Stimulated activated CD4-positive, alpha-beta T cell treated with anti-CD3 and anti-CD28 coated beads, Interleukin-2, amount 100 ng/mL, for 4 hours (primary cell): ENCODE measurements around the gene NBEA.

Experiments used
- DNase-seq: peaks from one replicate; pipeline ENCODE4 v3.0.0-alpha.2; 2020; ENCODE audit warnings: low read depth

The NBEA gene

GRCh38 chr13:35711909-35712308, 769.8 kb downstream of the NBEA start:
- DNase-seq = no peak

DNA sequence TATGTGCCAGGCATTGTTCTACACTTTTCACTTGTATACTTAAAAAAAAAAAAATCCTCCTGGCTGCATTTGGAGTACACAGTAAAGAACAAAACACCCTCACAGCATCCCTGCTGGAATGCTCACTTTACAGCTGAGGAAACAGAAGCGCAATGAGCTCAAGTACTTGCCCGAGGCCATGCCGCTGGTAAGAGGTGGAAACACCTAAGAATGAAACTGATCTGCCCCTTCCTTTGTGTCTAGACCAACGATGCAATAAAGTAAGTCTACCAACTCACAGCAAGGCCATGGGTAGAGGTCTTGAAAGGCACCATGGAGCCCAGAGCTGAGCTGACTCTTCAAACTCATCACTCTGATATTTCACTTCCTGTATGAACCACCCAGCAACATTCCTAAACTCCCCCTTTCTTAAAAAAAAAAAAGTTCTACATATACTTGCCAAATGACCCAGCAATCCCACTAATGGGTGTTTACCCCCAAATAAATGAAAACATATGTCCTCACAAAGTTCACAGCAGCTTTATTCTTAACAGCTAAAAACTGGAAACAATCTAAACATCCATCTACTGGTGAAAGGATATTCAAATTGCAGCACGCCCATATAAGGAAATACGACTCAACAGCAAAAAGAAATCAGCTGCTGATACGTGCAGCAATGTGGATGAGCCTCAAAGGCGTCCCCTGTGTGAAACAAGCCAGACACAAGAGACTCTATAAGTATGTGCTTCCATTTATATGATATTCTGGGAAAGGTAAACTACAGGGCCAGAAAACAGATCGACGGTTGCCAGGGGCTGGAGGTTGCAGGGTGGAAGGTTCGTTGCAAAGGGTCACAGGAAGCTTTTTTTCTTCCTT, 771.1 kb downstream of the NBEA start:
- DNase-seq = no peak

GRCh38 chr13:35714121-35714520, 772.1 kb downstream of the NBEA start:
- DNase-seq = no peak

- no peak for DNase-seq
Measured at GRCh38 chr13:35714588-35715377, 772.7 kb downstream of the NBEA start.

- no peak for DNase-seq
Measured at GRCh38 chr13:35716186-35716585, 774.1 kb downstream of the NBEA start.

DNA sequence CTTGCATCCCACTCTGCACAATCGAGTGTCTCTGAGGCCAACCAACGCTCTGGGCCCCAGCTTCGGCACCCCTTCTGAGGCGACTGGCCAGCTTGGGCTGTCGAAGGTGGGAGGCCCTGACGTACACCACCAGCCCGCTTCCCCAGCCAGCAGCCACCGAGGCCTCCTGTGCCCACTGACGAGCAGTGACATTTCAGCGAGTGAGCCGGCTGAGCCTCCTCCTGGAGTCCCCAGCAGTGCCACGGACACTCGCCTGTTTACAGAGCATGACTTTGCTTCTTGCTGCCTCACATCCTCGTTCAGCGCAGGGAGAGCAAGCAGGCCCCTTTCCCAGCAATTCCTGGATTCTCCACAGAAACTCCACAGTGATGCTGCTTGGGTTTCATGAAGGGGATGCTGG, 774.7 kb downstream of the NBEA start:
- no peak for DNase-seq

GRCh38 chr13:35718084-35718483, 776.0 kb downstream of the NBEA start:
- no peak for DNase-seq

- DNase-seq = no peak
Measured at GRCh38 chr13:35720290-35720689, 778.2 kb downstream of the NBEA start.

- no peak for DNase-seq
Measured at GRCh38 chr13:35720690-35721554, 778.9 kb downstream of the NBEA start.
